K562 (cell line): ENCODE data around the gene SRPRA. TPM values are rescaled to one million over a fixed set of nuclear protein-coding genes. Genes with fewer than 3 reads are reported as not detected.

ENCODE experiments used
- ARID3B ChIP-seq: fragments of 250-450 bp; sonication (Bioruptor Pico); IDR thresholded peaks from 2 replicates; pipeline ENCODE4 v1.4.0; 2020; ENCODE audit warnings: borderline replicate concordance
- CGGBP1 ChIP-seq: fragments of 250-450 bp; sonication (Bioruptor Pico); IDR thresholded peaks from 2 replicates; pipeline ENCODE4 v1.9.0; 2021; ENCODE audit warnings: mild to moderate bottlenecking
- ELF2 ChIP-seq: fragments of 250-450 bp; sonication (Bioruptor Pico); IDR thresholded peaks from 2 replicates; pipeline ENCODE4 v1.5.0; 2021; ENCODE audit warnings: mild to moderate bottlenecking
- GABPA ChIP-seq: fragments of 200-800 bp; sonication (Bioruptor generic); conservative IDR thresholded peaks from 2 replicates; pipeline ENCODE4 v1.6.1; 2016; ENCODE audit warnings: low read depth, missing genetic modification characterization, missing compliant biosample characterization
- OTX1 ChIP-seq: fragments of 450-650 bp; formaldehyde crosslinking; IDR thresholded peaks from 2 replicates; pipeline ENCODE4 v1.4.0; 2022; ENCODE audit warnings: mild to moderate bottlenecking
- SMAD1 ChIP-seq: fragments of 150-350 bp; IDR thresholded peaks from 2 replicates; pipeline ENCODE4 v1.6.1; 2014; ENCODE audit warnings: low read length, low read depth; ENCODE audit not compliant: partially characterized antibody
- STAT5A ChIP-seq: IDR thresholded peaks from 2 replicates; pipeline ENCODE4 v1.6.1; 2012; ENCODE audit warnings: low read length, inconsistent platforms, borderline replicate concordance
- ZFX ChIP-seq: sonication (generic); formaldehyde crosslinking; IDR thresholded peaks from 2 replicates; pipeline ENCODE4 v1.8.0; 2022; ENCODE audit warnings: mild to moderate bottlenecking, missing genetic modification reagents, moderate library complexity
- polyA plus RNA-seq, 8 experiments: library from polyadenylated mRNA; depleted of rRNA in 4 of 8; stranded (reverse) in 5 of 8; unstranded in 3 of 8; fragments of >200 nt; fragmentation: Nextera tagmentation in 2 of 8; fragmentation: Illumina TruSeq in 1 of 8; extraction: Ambion mirVana in 2 of 8; extraction: Trizol in 1 of 8; gene quantifications; 2 replicates each; pipeline versions ENCODE4 v1.2.1 to v1.2.3, GENCODE V29; 2011 to 2014; ENCODE audit warnings: inconsistent platforms in 1 of 8, missing spikeins in 1 of 8
- total RNA-seq, 7 experiments: library from RNA; depleted of rRNA in 6 of 7; stranded (reverse); fragments of >200 nt in 6 of 7; fragmentation: Illumina TruSeq in 2 of 7; extraction: Trizol in 2 of 7; gene quantifications; 2 replicates each; pipeline versions ENCODE4 v1.2.1 to v1.2.3, GENCODE V29; 2011 to 2021; ENCODE audit warnings: low replicate concordance in 1 of 7
- TF ChIP-seq, protein P1 (sequence below): IDR thresholded peaks from 2 replicates; pipeline ENCODE4 v1.6.1; 2011; ENCODE audit warnings: borderline replicate concordance, low read depth, mild to moderate bottlenecking, moderate library complexity, low read length; ENCODE audit not compliant: insufficient read depth, poor library complexity, severe bottlenecking

SRPRA gene
- total and polyA plus RNA-seq, 9 of the 15 experiments (the other 6 are each of a cell fraction or from before 2014, with no cell fraction given) = 33.5 to 124 (median 80.0) TPM

DNA sequence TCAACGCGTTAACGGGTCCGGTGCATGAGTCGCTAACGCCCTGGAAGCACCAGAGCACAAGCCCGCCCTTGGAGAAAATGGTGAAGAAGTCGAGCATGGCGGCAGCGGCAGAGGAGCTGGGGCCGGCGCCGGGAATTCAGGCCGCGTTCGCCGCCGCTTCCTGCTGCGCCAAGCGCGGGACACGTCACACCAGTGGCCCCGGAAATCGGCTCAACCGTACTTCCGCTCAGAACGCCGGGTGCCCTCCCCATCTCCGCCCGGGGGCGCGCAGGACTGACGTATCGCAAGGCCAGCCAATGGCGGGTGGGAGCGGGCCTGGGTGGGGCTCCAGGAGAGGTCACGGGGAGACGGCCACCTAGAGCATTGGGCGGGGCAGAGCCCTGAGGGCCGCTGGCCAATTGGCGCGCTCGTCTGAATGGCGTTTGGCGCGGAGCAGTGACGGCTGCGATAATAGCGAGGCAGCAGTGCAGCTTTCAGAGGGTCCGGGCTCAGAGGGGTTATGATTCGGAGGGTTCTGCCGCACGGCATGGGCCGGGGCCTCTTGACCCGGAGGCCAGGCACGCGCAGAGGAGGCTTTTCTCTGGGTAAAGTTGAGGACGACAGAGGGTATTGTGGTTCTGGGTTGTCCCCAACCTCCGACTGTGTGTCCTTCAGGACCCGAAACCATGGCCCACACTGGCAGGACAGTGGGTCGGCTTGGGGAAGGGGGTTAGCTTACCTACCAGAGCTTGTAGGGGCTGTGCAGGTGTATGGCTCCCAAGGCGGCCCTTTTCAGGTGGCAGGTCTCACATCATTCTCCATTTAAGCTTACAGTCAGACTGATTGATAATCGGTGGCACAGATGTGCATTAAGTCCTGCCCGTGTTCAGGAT lies at the start of gene SRPRA, which contains the start of gene FOXRED1 (continued):
- TF ChIP-seq SMAD1 = peak; percentile 28
- peak; percentile 98 for TF ChIP-seq GABPA (tag)
- no peak for TF ChIP-seq STAT5A
- TF ChIP-seq, protein P1, sequence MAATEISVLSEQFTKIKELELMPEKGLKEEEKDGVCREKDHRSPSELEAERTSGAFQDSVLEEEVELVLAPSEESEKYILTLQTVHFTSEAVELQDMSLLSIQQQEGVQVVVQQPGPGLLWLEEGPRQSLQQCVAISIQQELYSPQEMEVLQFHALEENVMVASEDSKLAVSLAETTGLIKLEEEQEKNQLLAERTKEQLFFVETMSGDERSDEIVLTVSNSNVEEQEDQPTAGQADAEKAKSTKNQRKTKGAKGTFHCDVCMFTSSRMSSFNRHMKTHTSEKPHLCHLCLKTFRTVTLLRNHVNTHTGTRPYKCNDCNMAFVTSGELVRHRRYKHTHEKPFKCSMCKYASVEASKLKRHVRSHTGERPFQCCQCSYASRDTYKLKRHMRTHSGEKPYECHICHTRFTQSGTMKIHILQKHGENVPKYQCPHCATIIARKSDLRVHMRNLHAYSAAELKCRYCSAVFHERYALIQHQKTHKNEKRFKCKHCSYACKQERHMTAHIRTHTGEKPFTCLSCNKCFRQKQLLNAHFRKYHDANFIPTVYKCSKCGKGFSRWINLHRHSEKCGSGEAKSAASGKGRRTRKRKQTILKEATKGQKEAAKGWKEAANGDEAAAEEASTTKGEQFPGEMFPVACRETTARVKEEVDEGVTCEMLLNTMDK = no peak
- peak; percentile 88 for TF ChIP-seq ELF2
- TF ChIP-seq ZFX (CRISPR knock-in tag) = peak; percentile 75
- no peak for TF ChIP-seq ARID3B
- TF ChIP-seq OTX1 (CRISPR knock-in tag) = 0 out of 2 replicates have a peak, but pooled peaks have one; percentile 29
- TF ChIP-seq CGGBP1 = no peak
